Panc1 (cell line): Measurements from ENCODE around the gene ITGAD. TPM values are rescaled to one million over a fixed set of nuclear protein-coding genes. Genes with fewer than 3 reads are reported as not detected.

ENCODE experiments used
- ATAC-seq: fragments of 200-7000 bp; cut with Tn5 transposase; 2 replicates; pipeline ENCODE4 v1.9.1; 2020; ENCODE audit warnings: mild to moderate bottlenecking, moderate library complexity
- BruUV-seq: library from RNA; stranded (reverse); fragments of 400-500 nt; replicated peaks from 2 replicates; lab custom pipeline; 2021; lab: Mats Ljungman, UMichigan
- CTCF ChIA-PET: fragments of 300-600 bp; sonication (Branson Sonifier 250); formaldehyde crosslinking; loops from one replicate; lab custom pipeline; 2022; ENCODE audit warnings: antibody characterized with exemption; lab: Charles Lee
- POLR2A ChIA-PET: fragments of 300-600 bp; sonication (Branson Sonifier 250); formaldehyde crosslinking; loops from one replicate; lab custom pipeline; 2022; ENCODE audit warnings: antibody characterized with exemption; lab: Charles Lee
- DNase-seq: peaks from one replicate; pipeline ENCODE4 v3.0.0-alpha.2; 2010; ENCODE audit warnings: low read depth, low spot score
- H3K27ac ChIP-seq: 2 replicates; pipeline ENCODE4 v1.5.1; 2011; ENCODE audit warnings: mild to moderate bottlenecking, low read length, inconsistent platforms
- H3K27me3 ChIP-seq: fragments of 200-500 bp; sonication (Bioruptor generic); 2 replicates; pipeline ENCODE4 v1.6.0; 2014; ENCODE audit warnings: low read length, inconsistent platforms; ENCODE audit not compliant: control insufficient read depth, insufficient read depth
- H3K36me3 ChIP-seq: fragments of 200-500 bp; sonication (Bioruptor generic); 2 replicates; pipeline ENCODE4 v1.5.1; 2014; ENCODE audit warnings: inconsistent platforms, mild to moderate bottlenecking, low read length, moderate library complexity; ENCODE audit not compliant: control insufficient read depth, insufficient read depth
- H3K4me1 ChIP-seq: 2 replicates; pipeline ENCODE4 v1.5.1; 2011; ENCODE audit warnings: inconsistent platforms, mild to moderate bottlenecking, low read length, moderate library complexity; ENCODE audit not compliant: control insufficient read depth, insufficient read depth
- H3K4me3 ChIP-seq, 2 experiments: 2 replicates each; pipeline ENCODE4 v1.5.1; 2011 to 2012; ENCODE audit warnings: low read depth in 2 of 2, low read length in 2 of 2, mild to moderate bottlenecking in 2 of 2, inconsistent platforms in 1 of 2, moderate library complexity in 1 of 2
- H3K9me3 ChIP-seq: fragments of 200-500 bp; sonication (Bioruptor generic); 2 replicates; pipeline ENCODE4 v1.5.1; 2014; ENCODE audit warnings: low read depth, mild to moderate bottlenecking, inconsistent platforms, low read length, moderate library complexity; ENCODE audit not compliant: control insufficient read depth, insufficient read depth
- POLR2AphosphoS5 ChIP-seq: IDR thresholded peaks from 2 replicates; pipeline ENCODE4 v1.6.1; 2012; ENCODE audit warnings: mild to moderate bottlenecking, low read depth, low read length, moderate library complexity
- SIN3A ChIP-seq: IDR thresholded peaks from 2 replicates; pipeline ENCODE4 v1.6.1; 2012; ENCODE audit warnings: low read depth, mild to moderate bottlenecking, low read length, moderate library complexity, borderline replicate concordance; ENCODE audit not compliant: insufficient read depth
- TCF7L2 ChIP-seq: IDR thresholded peaks from 2 replicates; pipeline ENCODE4 v1.6.1; 2011; ENCODE audit warnings: mild to moderate bottlenecking, low read depth, low read length, inconsistent platforms
- in situ Hi-C: cut with HindIII; loops from 2 replicates; pipeline ENCODE4 v1.10.0; 2016; ENCODE audit warnings: low sequenced_read_pairs, low pct_unique_long_range_greater_than_20kb
- intact Hi-C: fragments of 100-400 bp; cut with micrococcal nuclease; formaldehyde crosslinking; loops from one replicate; pipeline ENCODE4 v1.10.0; 2022; ENCODE audit not compliant: unreplicated experiment
- total RNA-seq: library from RNA; stranded (reverse); gene quantifications from one replicate; pipeline ENCODE4 v1.2.1, GENCODE V29; 2021; ENCODE audit not compliant: unreplicated experiment
- TF ChIP-seq, protein P1 (sequence below): fragments of 450-650 bp; IDR thresholded peaks from 2 replicates; pipeline ENCODE4 v1.5.1; 2017; ENCODE audit warnings: mild to moderate bottlenecking
- TF ChIP-seq, protein P2 (sequence below), 2 experiments: IDR thresholded peaks; 2 replicates each; pipeline ENCODE4 v1.6.1; 2011 to 2012; ENCODE audit warnings: low read depth in 2 of 2, control low read depth in 1 of 2, low read length in 1 of 2, mild to moderate bottlenecking in 1 of 2, moderate library complexity in 1 of 2; ENCODE audit not compliant: insufficient read depth in 1 of 2

The ITGAD gene
- total RNA-seq, 1 experiment from 2014 or later: not detected

GRCh38 chr16:31467151-31467773 lies 74.1 kb downstream of the ITGAD start:
- CTCF ChIA-PET: no interaction called here

GRCh38 chr16:31467858-31468257 lies 74.7 kb downstream of the ITGAD start:
- Histone ChIP-seq H3K4me3 (no peak overlapping the region), H3K36me3 (no peaks in the 10 kb centered on the region), H3K4me1 (0 out of 2 replicates have a peak, but pooled peaks cover 4% of the 10 kb centered on the region), H3K27ac (no peak overlapping the region), H3K27me3 (no peaks in the 10 kb centered on the region), H3K9me3 (no peaks in the 10 kb centered on the region)
- intact Hi-C loops: no loop called here
- DNase-seq (no peak), ATAC-seq (no peak)
- POLR2A ChIA-PET: no interaction called here
- TF ChIP-seq, protein P1, sequence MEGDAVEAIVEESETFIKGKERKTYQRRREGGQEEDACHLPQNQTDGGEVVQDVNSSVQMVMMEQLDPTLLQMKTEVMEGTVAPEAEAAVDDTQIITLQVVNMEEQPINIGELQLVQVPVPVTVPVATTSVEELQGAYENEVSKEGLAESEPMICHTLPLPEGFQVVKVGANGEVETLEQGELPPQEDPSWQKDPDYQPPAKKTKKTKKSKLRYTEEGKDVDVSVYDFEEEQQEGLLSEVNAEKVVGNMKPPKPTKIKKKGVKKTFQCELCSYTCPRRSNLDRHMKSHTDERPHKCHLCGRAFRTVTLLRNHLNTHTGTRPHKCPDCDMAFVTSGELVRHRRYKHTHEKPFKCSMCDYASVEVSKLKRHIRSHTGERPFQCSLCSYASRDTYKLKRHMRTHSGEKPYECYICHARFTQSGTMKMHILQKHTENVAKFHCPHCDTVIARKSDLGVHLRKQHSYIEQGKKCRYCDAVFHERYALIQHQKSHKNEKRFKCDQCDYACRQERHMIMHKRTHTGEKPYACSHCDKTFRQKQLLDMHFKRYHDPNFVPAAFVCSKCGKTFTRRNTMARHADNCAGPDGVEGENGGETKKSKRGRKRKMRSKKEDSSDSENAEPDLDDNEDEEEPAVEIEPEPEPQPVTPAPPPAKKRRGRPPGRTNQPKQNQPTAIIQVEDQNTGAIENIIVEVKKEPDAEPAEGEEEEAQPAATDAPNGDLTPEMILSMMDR: no peak
- TF ChIP-seq, protein P2, sequence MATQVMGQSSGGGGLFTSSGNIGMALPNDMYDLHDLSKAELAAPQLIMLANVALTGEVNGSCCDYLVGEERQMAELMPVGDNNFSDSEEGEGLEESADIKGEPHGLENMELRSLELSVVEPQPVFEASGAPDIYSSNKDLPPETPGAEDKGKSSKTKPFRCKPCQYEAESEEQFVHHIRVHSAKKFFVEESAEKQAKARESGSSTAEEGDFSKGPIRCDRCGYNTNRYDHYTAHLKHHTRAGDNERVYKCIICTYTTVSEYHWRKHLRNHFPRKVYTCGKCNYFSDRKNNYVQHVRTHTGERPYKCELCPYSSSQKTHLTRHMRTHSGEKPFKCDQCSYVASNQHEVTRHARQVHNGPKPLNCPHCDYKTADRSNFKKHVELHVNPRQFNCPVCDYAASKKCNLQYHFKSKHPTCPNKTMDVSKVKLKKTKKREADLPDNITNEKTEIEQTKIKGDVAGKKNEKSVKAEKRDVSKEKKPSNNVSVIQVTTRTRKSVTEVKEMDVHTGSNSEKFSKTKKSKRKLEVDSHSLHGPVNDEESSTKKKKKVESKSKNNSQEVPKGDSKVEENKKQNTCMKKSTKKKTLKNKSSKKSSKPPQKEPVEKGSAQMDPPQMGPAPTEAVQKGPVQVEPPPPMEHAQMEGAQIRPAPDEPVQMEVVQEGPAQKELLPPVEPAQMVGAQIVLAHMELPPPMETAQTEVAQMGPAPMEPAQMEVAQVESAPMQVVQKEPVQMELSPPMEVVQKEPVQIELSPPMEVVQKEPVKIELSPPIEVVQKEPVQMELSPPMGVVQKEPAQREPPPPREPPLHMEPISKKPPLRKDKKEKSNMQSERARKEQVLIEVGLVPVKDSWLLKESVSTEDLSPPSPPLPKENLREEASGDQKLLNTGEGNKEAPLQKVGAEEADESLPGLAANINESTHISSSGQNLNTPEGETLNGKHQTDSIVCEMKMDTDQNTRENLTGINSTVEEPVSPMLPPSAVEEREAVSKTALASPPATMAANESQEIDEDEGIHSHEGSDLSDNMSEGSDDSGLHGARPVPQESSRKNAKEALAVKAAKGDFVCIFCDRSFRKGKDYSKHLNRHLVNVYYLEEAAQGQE (IDR thresholded peaks at IDR 0.05; ENCODE audit: insufficient read depth in 1 of 2, low read depth in 2 of 2, low read length in 1 of 2): no peak
- TF ChIP-seq POLR2AphosphoS5 (no peak; the same call in 1 of the 2 replicates), TCF7L2 (no peak), SIN3A (no peak)
- CTCF ChIA-PET: no interaction called here
- in situ Hi-C loops: no loop called here
- BruUV-seq: no TSS peak

More at GRCh38 chr16:31467151-31467773, 74.1 kb downstream of the ITGAD start:
- H3K9me3 ChIP-seq: no peaks in the 10 kb centered on the region
- no peaks in the 10 kb centered on the region for H3K27me3 ChIP-seq
- in situ Hi-C loops (no loop called here), intact Hi-C loops (no loop called here)
- TF ChIP-seq, protein P1: no peak
- TF ChIP-seq, protein P2 (IDR thresholded peaks at IDR 0.05; ENCODE audit: insufficient read depth in 1 of 2, low read depth in 2 of 2, low read length in 1 of 2): no peak
- TF ChIP-seq TCF7L2: no peak
- TF ChIP-seq SIN3A: no peak
- TF ChIP-seq POLR2AphosphoS5: no peak
- no peak for DNase-seq
- no TSS peak for BruUV-seq
- H3K4me3 ChIP-seq: no peak overlapping the region
- no peak overlapping the region for H3K27ac ChIP-seq
- no peak for ATAC-seq
- 0 out of 2 replicates have a peak, but pooled peaks cover 4% of the 10 kb centered on the region for H3K4me1 ChIP-seq
- no peaks in the 10 kb centered on the region for H3K36me3 ChIP-seq
- POLR2A ChIA-PET: no interaction called here
